Heart left ventricle (tissue), 13 donors: ENCODE measurements around the gene DOCK8.

Experiments
- POLR2A ChIP-seq, 2 donors: fragments of 450-650 bp; IDR thresholded peaks; one replicate each; pipeline ENCODE4 v1.6.1; 2017; ENCODE audit warnings: antibody characterized with exemption in 2 of 2, mild to moderate bottlenecking in 2 of 2, moderate library complexity in 2 of 2
- TF ChIP-seq, protein P1 (sequence below), 12 donors: fragments of 200-600 bp; sonication (generic) in 4 of 12; IDR thresholded peaks; one replicate each; pipeline versions ENCODE4 v1.5.0 to v1.8.0; 2018 to 2022; ENCODE audit warnings: antibody characterized with exemption in 12 of 12, mild to moderate bottlenecking in 5 of 12
- donor health status: ischemic (EF 13 %, LVEDD 7.1; RV severe dilation, severe dysfunction).
- donor health status: DM: no; HTN: yes; CAD: no.
- donor health status: DM: no; HTN: no; CAD: no.
- donor health status: ischemic (EF 25% LVEDD 6.9; RV normal size, moderate dysfunction).
- donor health status: ischemic (EF 25% LVEDD 5.7; RV mildly dilated, moderate dysfunction).
- donor health status: ischemic (EF 35%, LVEDD 5.7; RV mildly dilated, moderate dysfunction).
- donor health status: nonischemic (EF 11% LVEDD 7.7; RV severe dilation, severe dysfunction).
- donor health status: DM: yes; HTN: yes; CAD: no.
- donor health status: PGD.
- donor health status: ischemic (EF 29% LVEDD 5.4; RV normal size, mild dysfunction).
- donor health status: nonischemic (EF 23%, LVEDD 6.1; RV moderate dilation, normal function).

- TF ChIP-seq POLR2A (IDR thresholded peaks at IDR 0.05), result no peak
- TF ChIP-seq, protein P1, sequence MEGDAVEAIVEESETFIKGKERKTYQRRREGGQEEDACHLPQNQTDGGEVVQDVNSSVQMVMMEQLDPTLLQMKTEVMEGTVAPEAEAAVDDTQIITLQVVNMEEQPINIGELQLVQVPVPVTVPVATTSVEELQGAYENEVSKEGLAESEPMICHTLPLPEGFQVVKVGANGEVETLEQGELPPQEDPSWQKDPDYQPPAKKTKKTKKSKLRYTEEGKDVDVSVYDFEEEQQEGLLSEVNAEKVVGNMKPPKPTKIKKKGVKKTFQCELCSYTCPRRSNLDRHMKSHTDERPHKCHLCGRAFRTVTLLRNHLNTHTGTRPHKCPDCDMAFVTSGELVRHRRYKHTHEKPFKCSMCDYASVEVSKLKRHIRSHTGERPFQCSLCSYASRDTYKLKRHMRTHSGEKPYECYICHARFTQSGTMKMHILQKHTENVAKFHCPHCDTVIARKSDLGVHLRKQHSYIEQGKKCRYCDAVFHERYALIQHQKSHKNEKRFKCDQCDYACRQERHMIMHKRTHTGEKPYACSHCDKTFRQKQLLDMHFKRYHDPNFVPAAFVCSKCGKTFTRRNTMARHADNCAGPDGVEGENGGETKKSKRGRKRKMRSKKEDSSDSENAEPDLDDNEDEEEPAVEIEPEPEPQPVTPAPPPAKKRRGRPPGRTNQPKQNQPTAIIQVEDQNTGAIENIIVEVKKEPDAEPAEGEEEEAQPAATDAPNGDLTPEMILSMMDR (IDR thresholded peaks at IDR 0.05), result no peak
These were observed 57.9 kb downstream of the DOCK8 start for GRCh38 chr9:272251-273213.
